NCI-H1417 treated with DMSO at 0.1 percent for 48 hours (cell line): Measurements from ENCODE around the gene GPR180.

Experiments
- DNase-seq: peaks from one replicate; lab custom pipeline; 2025; lab: John Stamatoyannopoulos, UW

Gene GPR180

DNA sequence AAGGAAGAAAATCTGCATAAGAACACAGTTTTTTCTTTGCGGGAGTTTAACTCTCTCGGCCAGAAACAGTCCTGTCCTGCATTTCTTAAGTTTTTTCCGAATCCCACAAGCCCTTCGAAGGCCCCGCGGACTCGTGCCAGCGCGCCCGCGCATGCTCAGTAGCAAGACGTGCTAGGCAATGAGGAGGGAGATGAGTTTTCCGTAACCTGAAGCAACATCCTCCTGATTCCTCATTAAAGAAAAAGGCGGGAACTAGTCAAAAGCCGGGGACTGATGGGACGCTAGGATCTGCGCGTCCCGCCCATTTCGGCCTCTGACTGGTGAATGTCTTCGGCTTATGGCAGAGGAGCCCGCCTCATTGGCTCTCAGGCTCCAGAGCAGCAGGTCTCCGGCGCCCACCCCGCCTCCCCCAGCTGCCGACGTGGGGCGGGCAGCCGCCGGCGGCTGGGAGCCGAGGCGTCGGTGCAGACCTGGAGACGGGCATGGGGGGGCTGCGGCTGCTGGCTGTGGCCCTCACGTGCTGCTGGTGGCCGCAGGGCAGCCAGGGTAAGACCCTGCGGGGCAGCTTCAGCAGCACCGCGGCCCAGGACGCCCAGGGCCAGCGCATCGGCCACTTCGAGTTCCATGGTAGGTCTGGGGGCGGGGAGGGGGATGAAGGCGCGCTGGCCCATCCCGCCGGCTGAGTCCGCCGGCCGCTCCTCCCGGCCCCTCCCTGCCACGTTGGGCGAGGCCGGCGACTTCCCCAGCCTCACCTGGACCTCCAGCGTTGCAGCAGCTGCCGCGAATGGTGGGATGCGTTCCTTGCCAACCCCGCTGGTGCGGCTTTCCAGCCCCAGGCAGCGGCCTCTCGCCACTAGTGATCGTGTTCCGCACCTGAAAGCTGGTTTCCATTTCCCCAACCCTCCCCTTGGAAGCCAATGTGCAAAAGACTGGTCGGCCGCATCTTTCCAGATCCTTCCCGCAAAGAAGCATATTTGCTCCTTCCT is at the start of gene GPR180:
TSS of gene GPR180 (plus strand) at position 412 of the 986 bp plus-strand sequence. CDS start at position 483, 71 bp downstream.
- peak; percentile 99 for DNase-seq

DNA sequence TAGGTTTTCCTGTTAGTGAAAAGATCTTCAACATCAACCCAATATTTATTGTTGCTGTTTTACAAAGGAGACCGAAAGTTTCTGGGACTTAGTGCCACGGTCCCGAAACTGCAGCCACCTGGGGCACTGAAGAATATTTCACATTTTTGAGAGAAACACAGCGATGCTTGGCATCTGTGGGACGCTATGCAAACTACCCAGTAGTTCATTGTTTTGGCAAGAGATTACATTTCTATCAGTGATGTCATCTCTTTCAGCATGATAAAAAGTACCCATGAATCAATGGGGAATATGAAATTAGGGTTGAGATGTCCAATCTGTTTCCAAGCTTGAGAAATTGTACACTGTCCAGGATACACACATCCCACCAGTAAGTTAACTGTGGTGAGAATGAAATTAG is 49.6 kb upstream of the GPR180 start:
- no peak for DNase-seq

DNA sequence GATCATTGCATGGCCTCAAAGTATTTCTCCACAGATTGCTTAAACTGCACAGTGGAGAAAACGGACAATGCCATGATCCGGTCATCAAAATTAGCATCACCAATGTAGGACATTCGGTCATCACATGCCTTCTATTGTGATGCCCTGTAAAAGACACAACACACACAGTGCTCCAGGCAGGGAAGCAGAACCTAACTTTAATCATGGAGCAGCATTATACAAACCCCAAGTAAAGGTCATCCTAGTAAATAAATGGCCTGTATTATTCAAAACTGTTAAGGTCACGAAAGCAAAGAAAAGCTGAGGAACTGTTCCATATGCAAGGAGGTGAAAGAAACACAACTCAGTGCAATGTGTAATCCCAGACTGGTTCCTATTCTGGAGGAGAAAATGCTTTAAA is 47.9 kb upstream of the GPR180 start:
- no peak for DNase-seq

DNA sequence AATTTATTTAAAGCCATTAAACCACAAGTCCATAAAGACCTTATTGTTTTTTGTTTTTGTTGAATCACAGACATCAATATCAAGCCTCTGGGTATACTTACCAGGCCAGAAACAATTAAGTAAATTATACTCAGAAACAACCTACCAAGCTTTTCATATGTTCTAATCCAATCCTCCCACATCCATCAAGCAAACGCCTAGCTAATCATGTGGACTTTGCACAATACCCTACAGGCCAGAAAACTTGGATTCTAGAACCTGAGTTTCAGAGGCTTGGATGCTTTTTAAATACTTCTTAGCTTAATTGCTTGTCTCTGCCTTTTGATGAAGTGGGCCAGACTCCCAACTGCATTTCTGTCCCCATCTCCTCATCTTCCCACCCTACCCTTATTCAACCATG is 45.6 kb upstream of the GPR180 start:
- DNase-seq = no peak

DNA sequence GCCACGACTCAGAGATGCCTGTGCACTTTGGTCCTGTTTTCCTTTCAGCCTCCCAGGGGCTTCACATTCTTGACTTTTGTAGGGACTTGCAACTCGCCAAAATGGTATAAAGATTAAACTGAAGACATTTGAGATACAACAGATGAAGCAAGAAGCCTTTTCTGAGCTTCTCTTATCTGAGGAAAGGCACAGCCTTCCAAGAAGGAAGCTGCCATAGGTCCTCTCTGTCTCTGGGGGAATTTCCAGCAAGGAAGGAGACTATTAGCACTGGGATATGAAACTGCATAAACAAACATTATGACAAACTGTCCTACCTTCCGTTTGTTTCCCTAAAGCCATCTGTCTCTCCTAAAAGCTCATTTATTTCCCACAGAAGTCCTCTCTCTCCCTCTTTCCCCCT is 45.0 kb upstream of the GPR180 start:
- DNase-seq = no peak

DNA sequence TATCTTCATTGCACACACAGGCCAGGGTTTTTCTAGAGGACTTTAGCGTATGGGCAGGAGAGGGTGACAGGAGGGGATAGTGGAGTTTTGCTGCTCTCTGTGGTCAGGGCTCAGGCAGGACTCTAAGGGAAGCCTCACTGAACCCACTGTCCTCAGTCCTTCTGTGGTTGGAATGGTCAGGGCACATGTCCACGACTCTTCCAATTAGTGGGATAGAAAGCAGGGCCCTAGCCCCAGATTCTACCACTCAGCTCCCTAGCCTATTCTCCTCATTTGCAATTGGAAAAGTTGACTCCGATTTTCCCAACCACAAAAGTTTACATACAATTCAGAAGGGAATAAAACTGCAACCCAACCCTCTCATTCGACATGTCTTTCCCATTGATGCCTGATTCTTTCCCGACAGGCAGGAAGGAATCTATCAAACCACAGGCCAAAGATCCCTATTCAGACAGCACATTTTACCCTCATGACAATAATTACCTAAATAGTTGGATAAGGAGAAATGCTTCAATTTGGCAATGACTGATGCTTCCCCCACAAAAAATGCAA is 43.9 kb upstream of the GPR180 start:
- DNase-seq = no peak

DNA sequence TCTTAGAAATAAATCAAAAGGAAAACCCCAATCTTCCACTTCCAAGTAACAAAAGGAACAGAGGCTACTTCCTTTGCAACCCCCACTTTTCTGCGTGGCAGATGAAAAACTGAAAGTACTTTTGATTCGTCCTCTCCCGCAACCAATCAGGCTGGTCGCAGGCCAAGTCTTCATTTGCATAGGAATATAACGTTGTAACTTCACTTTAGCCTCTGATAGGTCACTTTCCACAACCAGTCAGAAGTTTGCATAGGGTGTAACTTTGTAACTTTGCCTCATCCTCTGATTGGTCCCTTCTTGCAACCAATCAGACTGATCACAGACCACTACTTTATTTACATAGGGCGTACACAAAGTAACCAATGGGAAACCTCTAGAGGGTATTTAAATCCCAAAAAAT is 42.9 kb upstream of the GPR180 start:
- no peak for DNase-seq

DNA sequence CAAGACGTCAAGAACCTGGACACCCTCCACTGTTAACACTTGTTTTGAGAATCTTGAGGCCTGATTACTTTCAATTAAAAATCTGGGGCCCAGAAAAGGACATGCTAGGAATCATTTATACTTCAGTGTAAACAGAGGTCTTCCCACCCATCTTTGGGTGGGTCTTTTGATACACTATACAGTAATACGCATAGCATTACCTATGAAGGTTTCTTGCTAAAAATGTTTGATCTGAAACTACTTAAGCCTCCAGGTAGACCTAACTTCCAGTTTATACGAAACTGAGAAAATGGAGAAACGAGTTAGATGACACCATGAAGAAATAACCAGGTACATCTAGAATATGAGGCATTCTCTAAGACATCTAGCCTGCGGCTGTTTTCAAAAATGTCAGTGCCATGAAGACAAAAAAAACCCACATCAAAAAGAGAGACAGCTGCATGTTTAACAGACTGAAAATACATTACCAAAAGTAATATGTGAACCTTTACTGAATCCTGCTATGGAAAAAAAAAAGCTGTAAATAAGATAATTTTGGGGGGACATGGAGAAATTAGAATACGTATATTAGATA is 42.3 kb upstream of the GPR180 start:
- DNase-seq = no peak

DNA sequence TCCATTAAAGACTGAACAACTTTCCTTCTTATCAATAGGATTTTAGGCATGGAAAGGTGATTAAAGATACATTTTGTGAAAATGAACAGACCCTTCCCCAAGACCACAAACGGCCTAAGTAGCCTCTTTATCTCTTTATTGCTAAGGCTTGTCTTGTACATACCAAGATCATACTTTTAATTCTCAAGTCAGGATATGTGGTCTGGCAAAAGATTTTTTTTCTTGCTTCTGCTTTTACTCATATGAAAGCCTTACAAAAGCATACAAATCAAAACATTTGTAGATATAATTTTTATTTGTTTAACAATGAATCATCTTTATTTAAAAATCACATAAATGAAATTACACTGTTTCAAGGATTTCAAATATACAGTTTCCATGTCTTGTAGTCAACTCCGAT is 41.5 kb upstream of the GPR180 start:
- no peak for DNase-seq

DNA sequence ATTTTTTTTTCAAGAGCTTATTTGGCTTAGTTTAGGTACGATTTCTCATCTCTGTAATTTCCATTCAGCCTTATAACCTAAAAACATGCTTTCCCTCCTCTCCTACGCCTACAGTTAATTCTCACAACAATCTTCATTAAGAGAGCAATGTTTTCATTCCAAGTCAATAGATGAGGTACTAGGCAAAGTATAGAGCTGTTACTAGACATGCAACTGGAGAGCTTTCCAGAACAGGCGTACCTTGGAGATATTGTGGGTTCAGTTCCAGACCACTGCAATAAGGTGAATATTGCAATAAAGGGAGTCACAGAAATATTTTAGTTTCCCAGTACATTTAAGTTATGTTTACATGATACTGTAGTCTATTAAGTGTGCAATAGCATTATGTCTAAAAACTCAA is 40.5 kb upstream of the GPR180 start:
- DNase-seq = no peak

DNA sequence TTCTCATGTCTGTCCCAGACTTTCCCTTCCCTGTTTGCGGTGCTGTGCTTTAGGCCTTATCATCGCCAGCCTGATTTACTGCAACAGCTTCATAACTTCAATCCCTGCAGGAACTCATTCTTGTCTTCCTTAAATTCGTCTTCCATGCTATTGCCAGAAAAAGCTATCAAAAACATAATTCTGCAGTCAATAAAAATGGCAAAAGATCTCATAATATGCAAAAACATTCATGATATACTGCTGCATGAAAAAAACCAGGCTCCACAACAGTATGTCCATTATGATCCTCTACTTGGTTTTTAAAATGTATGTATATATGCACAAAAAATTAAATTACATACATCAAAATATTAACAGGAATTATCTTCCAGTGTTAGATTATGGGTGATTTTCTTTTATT is 34.1 kb upstream of the GPR180 start:
- no peak for DNase-seq

DNA sequence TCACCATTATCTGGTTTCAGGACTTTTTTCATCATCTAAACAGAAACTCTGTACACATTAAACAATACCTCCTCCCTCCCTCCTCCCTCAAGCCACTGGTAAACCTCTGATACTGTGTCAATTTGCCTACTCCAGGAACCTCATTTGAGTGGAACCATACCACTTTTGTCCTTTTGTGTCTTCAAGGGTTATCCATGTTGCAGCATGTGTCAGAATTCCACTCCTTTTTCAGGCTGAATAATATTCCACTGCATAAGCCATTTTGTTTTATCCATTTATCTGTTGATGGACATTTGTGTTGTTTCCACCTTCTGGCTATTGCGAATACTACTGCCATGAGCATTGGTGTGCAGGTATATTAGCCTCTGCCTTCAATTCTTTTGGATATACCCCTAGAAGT is 33.2 kb upstream of the GPR180 start:
- no peak for DNase-seq

DNA sequence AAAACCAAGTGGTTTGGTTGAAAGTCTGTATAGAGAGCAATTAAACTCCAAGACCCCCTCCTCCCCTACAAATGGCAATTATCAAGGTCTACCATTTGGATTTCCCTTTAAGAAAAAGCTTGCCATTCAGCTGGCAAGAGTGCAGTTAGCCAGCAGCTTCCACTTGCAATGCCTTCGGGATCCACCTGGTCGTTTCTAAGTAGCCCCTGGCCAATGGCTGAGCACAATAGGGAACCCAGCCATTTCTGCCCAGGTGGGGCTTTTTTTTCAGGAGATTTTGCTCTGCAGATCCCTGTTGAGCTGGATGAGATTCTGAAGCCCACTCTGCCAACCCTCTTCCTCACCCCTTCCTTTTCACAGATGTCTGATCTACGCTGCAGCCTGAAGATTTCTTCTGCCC is 32.0 kb upstream of the GPR180 start:
- DNase-seq = no peak

DNA sequence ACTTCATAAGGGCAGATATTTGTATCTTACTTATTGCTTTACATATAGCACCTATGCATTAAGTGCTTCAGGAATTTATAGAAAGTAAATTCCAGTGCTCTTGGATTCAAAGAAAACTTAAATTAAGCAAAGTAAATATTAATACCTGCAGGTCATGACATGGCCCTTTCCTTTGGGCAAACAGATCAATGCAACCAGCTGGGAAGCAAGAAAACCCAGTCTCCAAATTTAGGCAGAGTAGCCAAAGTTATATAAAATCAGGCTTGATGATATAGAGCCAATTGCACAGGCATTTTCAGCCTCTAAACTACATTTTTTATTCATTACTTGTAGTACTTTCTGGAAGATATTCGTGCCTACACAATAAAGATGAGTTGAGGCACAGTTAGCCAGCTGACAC is 22.6 kb upstream of the GPR180 start:
- no peak for DNase-seq

DNA sequence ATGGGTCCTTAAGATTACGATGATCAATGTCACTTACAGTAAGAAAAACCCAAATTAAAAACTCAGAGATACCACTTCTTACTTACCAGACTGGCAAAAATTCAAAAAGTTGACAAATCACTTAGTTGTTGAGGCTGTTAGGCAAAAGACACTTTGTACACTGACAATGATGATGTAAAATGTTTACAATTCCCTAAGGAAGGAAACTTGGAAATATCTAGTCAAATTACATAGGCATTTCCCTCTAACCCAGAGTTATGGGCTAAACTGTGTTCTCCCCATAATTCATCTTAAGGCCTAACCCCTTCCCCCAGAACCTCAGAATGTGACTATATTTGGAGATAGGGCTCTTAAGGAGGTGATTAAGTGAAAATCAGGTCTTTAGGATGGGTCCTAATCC is 17.7 kb upstream of the GPR180 start:
- no peak for DNase-seq

DNA sequence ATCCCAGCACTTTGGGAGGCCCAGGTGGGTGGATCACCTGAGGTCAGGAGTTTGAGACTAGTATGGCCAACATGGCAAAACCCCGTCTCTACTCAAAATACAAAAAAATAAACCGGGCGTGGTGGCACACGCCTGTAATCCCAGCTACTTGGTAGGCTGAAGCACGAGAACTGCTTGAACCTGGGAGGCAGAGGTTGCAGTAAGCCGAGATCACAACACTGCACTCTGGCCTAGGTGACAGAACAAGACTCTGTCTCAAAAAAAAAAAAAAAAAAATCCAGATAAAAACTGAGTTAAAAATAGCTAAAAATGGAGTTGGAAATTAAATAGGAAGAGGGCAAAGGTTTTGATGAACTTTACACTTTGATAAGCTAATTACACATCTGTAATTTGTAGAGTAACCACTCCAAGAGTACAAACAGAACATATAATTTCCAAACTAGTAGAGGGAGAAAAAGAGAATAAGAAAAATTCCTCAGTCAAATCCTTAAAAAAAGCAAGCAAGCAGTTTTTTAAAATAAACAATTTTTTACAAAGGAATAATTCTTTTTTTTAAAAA is 16.0 kb upstream of the GPR180 start:
- DNase-seq = no peak

DNA sequence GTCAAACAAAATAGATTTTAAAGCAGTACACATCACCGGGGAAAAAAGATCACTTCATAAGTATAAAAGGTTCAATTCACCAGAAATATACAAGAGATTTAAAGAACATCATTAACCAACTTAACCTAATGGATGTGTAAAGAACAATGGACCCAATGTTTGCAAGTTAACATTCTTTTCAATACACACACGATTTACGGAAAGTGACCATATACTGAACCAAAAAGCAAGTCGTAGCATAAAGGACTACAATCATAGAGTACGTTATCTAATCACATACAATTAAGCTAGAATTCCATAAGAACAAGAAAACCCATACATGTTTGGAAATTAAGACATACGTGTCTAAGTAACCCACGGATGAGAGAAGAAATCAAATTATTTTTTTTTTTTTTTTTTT is 15.3 kb upstream of the GPR180 start:
- no peak for DNase-seq

DNA sequence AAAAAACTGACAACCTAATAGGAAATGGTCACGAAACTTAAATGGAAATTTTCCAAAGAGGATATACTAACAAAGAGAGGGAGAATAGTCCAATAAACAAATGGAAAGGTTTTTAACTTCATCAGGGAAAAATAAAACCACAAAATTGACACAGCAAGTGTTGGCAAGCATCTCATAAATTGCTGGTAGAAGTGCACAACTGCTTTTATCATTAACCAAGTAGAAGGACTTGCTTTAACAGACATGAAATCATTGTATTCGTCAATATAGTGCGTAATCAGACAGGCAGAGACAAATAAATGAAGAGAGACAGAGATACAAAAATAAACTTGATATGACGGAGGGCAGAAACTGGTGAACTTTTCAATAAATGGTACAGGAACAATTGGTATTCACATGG is 13.1 kb upstream of the GPR180 start:
- no peak for DNase-seq

DNA sequence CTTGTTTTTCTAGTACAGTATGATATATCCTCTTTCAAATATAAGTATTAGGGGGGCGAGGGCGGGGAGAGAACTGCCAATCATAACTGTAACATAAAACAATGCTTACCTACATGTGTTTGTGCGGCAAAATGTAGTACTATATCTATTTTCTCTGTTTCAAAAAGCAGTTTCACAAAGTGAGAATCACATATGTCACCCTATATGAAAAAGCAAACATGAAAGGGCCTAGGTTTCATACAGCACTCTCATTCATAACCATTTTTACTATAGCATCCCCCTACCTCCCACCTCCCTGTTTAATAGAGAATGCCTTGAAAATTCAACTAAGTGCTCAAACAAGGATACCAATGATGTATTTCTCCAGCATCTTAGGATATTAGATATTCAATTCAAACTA is 10.9 kb upstream of the GPR180 start:
- DNase-seq = no peak

DNA sequence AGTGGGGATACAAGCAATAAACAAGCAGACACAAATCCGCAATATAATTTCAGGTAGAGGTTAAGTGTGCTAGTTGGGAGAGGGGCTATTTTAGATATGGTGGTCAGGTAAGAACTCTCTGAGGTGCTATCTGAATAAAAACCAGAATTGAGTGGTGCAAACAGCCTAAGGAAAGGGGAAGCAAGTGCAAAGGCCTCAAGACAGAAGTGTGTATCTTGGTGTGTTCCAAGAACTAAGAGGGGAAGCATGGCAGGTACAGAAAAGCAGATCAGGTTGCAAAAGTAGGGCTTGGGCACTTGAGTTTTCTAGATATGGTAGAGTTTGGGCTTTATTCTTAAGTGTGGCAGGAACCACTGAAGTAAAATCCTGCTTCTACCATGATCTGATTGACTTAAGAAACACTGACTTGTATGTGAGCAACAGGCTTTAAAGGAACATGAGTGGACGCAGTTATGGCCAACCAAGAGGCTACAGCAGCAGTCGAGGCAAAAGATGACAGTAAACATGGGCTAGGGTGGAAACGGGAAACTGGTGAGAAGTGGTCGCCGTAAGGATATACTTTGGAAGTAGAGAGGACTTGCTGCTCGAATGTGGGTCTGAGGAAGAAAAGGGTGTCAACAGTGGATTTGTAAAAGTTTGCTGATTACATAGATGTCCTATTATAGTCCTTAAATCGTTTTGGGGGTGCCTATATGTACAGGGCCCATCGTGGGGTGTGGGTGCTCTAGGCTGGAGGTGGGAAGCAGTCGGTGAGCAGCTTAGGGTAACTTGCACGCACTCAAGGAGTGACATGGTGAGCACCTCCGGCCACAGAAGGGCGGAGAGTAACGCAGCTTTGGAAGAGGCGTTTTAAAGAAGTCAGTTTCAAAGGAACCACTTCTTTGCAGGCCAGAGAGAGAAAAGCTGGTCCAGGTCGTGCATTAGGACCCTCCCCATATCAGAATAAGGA is 6.4 kb upstream of the GPR180 start:
- DNase-seq = no peak

DNA sequence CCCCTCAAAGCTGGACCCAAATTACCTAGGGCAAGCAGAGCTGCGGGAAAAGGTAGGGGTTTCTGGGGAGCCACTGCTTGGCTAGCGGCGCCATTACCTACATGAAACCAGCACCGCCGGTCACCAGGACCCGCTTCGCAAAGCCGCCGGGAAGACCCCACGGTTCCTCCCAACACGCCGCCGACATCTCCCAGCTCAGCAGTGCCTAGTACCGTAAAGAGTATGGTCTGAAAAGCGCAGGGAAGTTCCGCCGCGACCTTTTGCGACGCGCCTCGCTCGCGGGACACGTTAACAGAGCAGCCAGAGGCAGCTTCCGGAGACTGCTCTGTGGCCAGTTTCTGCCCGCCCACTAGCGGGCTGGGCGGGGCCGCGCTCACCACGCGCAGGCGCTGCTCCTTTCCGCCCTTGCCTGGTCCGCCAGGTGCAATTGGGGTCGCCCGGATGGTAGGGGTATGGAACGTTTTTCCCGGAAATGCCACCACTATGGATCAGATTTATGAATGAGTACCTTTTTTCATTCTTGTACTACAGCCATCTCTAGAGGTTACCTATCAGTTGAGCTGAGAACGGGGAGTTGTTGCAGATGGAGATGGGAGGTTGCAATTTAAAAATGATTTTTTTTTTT is 5.6 kb upstream of the GPR180 start, which contains the start of gene TGDS:
TSS of gene TGDS (minus strand) at position 203 of the 625 bp plus-strand sequence. CDS start at position 187, 16 bp downstream.
- peak; percentile 78 for DNase-seq
